ENCODE results near the gene CRIM1.

- TF ChIP-seq CTCF (conservative IDR thresholded peaks at IDR 0.05; ENCODE audit: low read depth, low read length): no peak
- TF ChIP-seq EZH2 (IDR thresholded peaks at IDR 0.05; ENCODE audit: borderline replicate concordance, low read depth, low read length, poor library complexity, severe bottlenecking): no peak
Measured at GRCh38 chr2:36484454-36484853, 128.9 kb downstream of the CRIM1 start.

Data from A673 (cell line).